ENCODE data around the gene ADI1.

- TF ChIP-seq SUZ12 (IDR thresholded peaks at IDR 0.05; ENCODE audit: extremely low read depth, insufficient read depth, insufficient read length) (no peak), ZNF274 (IDR thresholded peaks at IDR 0.05; ENCODE audit: low read depth, low read length) (no peak)
These were observed 59.2 kb downstream of the ADI1 start for GRCh38 chr2:3460156-3460555.

Data from NT2/D1 (cell line).